ENCODE results near the gene SAMD14.

The SAMD14 gene

DNA sequence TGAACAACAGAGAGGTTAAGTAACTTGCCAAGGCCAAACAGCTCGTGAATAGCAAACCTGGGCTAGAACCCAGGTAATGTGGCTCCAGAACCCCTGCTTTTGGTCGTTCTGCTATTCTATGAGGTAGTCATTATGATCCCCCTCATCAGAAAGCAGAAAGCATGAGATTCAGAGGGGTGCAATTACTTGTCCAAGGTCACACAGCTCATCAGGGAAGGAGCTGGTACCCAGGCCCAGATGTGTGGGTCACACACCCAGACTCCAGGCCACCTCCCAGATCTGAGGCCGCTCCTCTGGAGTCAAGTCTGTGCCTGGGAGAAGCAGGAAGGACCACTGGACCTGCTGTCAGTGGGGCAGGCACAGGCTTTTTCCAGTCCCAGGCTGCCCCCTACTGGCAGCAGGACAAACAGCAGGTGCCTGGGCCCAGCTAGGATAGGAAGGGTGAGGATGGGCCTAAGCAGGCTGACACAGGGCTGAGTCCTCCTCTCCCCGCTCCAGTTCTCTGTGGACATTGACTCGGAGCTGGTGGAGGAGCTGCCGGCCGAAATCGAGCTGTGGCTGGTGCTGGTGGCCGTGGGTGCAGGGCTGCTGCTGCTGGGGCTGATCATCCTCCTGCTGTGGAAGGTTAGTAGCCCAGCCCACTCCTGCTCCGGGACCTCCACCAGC, 42.6 kb downstream of the SAMD14 start:
- no peaks in the 10 kb centered on the region for H3K9me3 Mint-ChIP-seq
- peaks cover 1% of the 10 kb centered on the region for H3K36me3 Mint-ChIP-seq (ENCODE audit: low read depth)
- H3K27ac Mint-ChIP-seq, result no peak overlapping the region
- no peak overlapping the region for H3K4me3 Mint-ChIP-seq
- no peaks in the 10 kb centered on the region for H3K4me1 Mint-ChIP-seq (ENCODE audit: low read depth)
- H3K27me3 Mint-ChIP-seq (ENCODE audit: low read depth), result no peaks in the 10 kb centered on the region

DNA sequence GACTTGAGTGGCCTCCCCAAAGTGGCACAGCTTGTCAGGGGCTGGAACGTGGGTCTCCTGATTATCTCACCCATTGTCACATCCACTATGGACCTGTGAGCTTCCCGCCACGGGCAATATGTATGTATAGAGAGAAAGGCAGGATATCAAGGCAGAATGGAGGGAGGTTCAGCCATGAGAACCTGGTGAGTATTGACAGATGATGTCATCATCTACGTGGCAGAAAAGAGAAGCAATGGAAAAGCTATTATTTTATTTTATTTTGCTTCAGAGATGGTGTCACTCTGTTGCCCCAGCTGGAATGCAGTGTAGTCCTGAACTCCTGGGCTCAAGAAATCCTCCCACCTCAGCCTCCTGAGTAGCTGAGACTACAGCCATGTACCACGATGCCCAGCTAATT, 48.2 kb downstream of the SAMD14 start:
- no peak overlapping the region for H3K27ac Mint-ChIP-seq
- H3K27me3 Mint-ChIP-seq (ENCODE audit: low read depth), result no peaks in the 10 kb centered on the region
- H3K9me3 Mint-ChIP-seq, result no peaks in the 10 kb centered on the region
- no peaks in the 10 kb centered on the region for H3K4me1 Mint-ChIP-seq (ENCODE audit: low read depth)
- H3K36me3 Mint-ChIP-seq (ENCODE audit: low read depth), result peaks cover 14% of the 10 kb centered on the region
- no peak overlapping the region for H3K4me3 Mint-ChIP-seq

DNA sequence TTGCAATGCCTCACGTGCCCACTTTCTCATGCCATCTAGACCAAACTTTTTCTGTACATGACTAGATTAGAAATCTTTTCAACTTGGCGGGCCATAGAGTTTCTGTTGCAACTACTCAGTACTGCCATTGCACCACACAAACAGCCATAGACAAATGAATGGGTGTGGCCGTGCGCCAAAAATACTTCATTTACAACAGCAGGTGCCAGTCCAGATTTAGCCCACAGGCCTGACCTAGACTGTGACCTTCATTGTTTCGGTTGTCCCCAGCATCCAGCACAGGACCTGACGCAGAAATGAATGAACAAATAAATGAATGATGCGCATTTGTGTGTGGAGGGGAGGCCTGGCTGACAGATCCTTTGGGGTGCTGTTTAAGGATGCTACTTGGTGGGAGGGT, 49.1 kb downstream of the SAMD14 start:
- Mint-ChIP-seq H3K4me3 (no peak overlapping the region), H3K9me3 (no peaks in the 10 kb centered on the region), H3K36me3 (ENCODE audit: low read depth) (peaks cover 14% of the 10 kb centered on the region), H3K4me1 (ENCODE audit: low read depth) (no peaks in the 10 kb centered on the region), H3K27me3 (ENCODE audit: low read depth) (no peaks in the 10 kb centered on the region), H3K27ac (no peak overlapping the region)

DNA sequence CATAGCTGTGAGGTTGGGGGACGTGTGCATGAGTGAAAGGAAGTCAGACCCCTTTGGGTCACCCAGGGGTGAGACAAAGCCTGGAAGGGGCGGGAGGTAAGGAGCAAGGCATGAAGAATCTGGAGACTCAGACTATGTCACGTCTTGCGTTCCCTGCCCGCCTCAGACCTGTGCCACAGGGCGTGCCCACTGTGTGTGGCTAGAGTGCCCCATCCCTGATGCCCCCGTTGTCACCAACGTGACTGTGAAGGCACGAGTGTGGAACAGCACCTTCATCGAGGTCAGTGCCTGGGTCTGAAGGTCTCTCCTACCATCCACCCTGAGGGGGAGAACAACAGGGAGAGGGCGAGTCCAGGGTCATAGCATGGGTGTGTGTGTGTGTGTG, 49.9 kb downstream of the SAMD14 start:
- H3K4me3 Mint-ChIP-seq, result no peak overlapping the region
- no peaks in the 10 kb centered on the region for H3K4me1 Mint-ChIP-seq (ENCODE audit: low read depth)
- no peaks in the 10 kb centered on the region for H3K9me3 Mint-ChIP-seq
- peaks cover 14% of the 10 kb centered on the region for H3K36me3 Mint-ChIP-seq (ENCODE audit: low read depth)
- H3K27me3 Mint-ChIP-seq (ENCODE audit: low read depth), result no peaks in the 10 kb centered on the region
- no peak overlapping the region for H3K27ac Mint-ChIP-seq

DNA sequence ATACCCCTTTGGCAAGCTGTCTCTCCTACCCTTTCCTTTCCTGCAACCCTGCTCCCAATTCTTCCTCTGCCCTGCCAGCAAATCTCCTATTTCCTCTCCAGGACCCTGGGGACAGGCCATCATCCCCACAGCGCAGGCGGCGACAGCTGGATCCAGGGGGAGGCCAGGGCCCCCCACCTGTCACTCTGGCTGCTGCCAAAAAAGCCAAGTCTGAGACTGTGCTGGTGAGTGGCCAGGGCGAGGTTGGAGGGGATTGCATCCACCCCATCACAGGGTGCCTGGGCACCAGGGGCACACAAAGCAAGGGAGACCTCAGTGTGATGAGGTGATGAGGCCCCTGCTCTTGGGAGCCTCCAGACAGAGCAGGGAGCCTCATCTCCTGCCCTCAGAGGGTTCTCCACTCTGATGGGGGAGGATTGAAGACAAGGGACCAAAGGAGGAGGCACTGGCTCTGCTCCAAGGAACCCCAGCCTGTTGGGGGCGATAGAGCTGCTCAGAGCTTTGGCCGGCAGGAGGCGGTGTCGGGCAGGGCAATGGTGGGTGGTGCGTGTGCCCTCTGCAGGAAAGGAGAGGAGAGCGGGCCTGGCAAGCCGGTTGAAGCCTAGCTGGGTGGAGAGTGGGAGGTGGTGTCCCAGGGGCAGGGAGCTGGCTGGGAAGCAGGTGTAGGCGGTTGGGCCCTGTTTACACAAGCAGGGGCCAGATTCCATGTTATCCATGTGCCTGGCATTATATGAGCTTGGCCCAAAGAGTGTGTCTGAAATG, 50.4 kb downstream of the SAMD14 start:
- no peak overlapping the region for H3K4me3 Mint-ChIP-seq
- H3K9me3 Mint-ChIP-seq, result no peaks in the 10 kb centered on the region
- no peak overlapping the region for H3K27ac Mint-ChIP-seq
- H3K27me3 Mint-ChIP-seq (ENCODE audit: low read depth), result no peaks in the 10 kb centered on the region
- H3K36me3 Mint-ChIP-seq (ENCODE audit: low read depth), result peaks cover 13% of the 10 kb centered on the region
- no peaks in the 10 kb centered on the region for H3K4me1 Mint-ChIP-seq (ENCODE audit: low read depth)

DNA sequence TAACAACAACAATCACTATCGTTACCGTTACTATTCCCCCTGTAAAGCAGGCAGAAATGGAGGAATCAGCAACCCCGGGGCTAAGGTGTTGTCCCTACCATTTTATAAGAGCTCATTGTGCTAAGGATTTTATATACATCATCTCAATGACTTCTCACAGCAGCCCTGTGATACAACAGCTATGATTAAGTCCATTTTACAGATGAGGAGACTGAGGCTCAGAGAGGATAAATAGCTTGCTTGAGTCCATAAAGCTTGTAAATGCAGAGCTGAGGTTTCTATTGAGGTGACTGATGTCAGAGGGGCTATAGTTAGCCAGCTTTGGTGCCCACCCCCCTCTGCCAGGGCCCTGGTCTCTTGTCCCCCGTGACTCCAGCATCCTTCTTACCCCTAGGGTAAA, 51.5 kb downstream of the SAMD14 start:
- no peaks in the 10 kb centered on the region for H3K27me3 Mint-ChIP-seq (ENCODE audit: low read depth)
- no peaks in the 10 kb centered on the region for H3K9me3 Mint-ChIP-seq
- H3K36me3 Mint-ChIP-seq (ENCODE audit: low read depth), result peaks cover 13% of the 10 kb centered on the region
- no peak overlapping the region for H3K27ac Mint-ChIP-seq
- no peak overlapping the region for H3K4me3 Mint-ChIP-seq
- no peaks in the 10 kb centered on the region for H3K4me1 Mint-ChIP-seq (ENCODE audit: low read depth)

DNA sequence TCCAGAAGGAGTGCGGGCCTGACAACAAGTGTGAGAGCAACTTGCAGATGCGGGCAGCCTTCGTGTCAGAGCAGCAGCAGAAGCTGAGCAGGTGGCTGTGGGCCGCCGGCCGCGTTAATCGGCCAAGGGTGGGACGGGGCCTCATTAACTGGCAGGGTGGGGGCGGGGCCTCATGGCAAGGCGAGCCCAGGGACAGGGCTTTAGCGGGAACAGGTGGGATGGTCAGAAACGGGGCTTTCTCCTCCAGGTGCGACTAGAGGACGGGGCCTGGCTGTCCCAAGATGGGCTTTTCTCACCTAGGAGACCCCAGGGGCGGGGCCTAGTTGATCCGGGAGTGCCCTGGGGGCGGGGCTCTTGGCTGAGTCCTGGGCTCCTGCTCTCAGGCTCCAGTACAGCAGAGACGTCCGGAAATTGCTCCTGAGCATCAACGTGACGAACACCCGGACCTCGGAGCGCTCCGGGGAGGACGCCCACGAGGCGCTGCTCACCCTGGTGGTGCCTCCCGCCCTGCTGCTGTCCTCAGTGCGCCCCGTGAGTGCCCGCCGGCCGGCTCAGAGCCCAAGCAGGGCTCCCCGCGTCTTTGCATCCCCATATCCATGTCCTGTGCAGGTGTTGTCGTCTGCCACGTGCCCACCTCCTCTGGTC, 53.2 kb downstream of the SAMD14 start:
- no peaks in the 10 kb centered on the region for H3K27me3 Mint-ChIP-seq (ENCODE audit: low read depth)
- peaks cover 5% of the 10 kb centered on the region for H3K4me1 Mint-ChIP-seq (ENCODE audit: low read depth)
- peaks cover 21% of the 10 kb centered on the region for H3K36me3 Mint-ChIP-seq (ENCODE audit: low read depth)
- no peaks in the 10 kb centered on the region for H3K9me3 Mint-ChIP-seq
- H3K27ac Mint-ChIP-seq, result no peak overlapping the region
- no peak overlapping the region for H3K4me3 Mint-ChIP-seq

DNA sequence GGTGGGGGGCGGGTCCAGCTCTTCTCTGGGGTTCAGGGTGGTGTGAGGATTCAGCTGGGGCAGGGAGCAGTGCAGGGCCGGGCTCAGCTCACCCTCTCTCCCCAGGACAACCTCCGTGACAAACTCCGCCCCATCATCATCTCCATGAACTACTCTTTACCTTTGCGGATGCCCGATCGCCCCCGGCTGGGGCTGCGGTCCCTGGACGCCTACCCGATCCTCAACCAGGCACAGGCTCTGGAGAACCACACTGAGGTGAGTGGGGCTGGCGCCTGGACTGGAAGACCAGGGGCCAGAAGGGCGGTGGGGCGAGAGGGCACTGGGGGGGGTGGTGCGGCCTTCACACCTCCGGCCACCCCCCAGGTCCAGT, 53.8 kb downstream of the SAMD14 start:
- Mint-ChIP-seq H3K9me3 (peaks cover 2% of the 10 kb centered on the region), H3K36me3 (ENCODE audit: low read depth) (peaks cover 22% of the 10 kb centered on the region), H3K4me1 (ENCODE audit: low read depth) (peaks cover 5% of the 10 kb centered on the region), H3K27me3 (ENCODE audit: low read depth) (no peaks in the 10 kb centered on the region), H3K4me3 (no peak overlapping the region), H3K27ac (no peak overlapping the region)

DNA sequence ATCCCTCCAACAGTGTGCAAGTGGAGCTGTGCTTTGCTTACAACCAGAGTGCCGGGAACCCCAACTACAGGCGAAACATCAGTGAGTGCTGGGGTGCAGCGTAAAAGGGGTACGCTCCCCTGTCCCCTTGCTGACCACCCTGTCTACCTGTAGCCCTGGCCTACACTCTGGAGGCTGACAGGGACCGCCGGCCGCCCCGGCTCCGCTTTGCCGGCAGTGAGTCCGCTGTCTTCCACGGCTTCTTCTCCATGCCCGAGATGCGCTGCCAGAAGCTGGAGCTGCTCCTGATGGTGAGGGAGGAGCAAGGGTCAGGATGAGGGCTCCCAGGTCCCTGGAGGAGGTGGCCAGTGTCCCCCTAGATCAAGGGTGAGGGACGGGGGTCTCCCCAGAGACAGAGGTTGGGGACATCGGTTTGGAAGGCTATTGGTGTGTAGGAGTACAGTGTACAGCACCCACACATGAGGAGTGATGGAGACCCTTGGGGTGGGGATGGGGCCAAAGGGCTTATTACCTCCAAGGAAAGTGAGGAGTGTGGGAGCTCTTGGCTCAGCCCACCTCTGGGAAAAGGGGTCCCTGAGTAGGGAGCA, 54.4 kb downstream of the SAMD14 start:
- H3K9me3 Mint-ChIP-seq, result peaks cover 5% of the 10 kb centered on the region
- H3K36me3 Mint-ChIP-seq (ENCODE audit: low read depth), result peaks cover 24% of the 10 kb centered on the region
- H3K4me1 Mint-ChIP-seq (ENCODE audit: low read depth), result peaks cover 5% of the 10 kb centered on the region
- no peak overlapping the region for H3K27ac Mint-ChIP-seq
- no peaks in the 10 kb centered on the region for H3K27me3 Mint-ChIP-seq (ENCODE audit: low read depth)
- no peak overlapping the region for H3K4me3 Mint-ChIP-seq

DNA sequence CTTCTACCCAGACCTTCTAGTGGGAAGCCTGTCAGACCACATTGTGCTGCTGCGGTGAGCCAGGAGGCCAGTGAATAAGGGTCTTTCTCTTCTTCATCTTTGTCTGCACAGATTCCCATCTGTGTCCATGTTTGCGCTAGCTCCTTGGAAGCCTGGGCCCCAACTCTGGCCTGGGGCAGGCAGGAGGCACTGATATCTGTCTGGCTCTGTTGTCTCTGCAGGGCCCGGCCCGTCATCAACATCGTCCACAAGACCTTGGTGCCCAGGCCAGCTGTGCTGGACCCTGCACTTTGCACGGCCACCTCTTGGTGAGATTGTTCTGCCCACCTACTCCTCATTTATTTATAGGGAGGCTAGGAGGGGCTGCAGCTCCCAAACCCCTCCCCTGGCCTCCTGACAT, 55.7 kb downstream of the SAMD14 start:
- H3K4me1 Mint-ChIP-seq (ENCODE audit: low read depth), result peaks cover 5% of the 10 kb centered on the region
- no peak overlapping the region for H3K27ac Mint-ChIP-seq
- no peaks in the 10 kb centered on the region for H3K27me3 Mint-ChIP-seq (ENCODE audit: low read depth)
- peaks cover 27% of the 10 kb centered on the region for H3K36me3 Mint-ChIP-seq (ENCODE audit: low read depth)
- no peak overlapping the region for H3K4me3 Mint-ChIP-seq
- peaks cover 5% of the 10 kb centered on the region for H3K9me3 Mint-ChIP-seq

DNA sequence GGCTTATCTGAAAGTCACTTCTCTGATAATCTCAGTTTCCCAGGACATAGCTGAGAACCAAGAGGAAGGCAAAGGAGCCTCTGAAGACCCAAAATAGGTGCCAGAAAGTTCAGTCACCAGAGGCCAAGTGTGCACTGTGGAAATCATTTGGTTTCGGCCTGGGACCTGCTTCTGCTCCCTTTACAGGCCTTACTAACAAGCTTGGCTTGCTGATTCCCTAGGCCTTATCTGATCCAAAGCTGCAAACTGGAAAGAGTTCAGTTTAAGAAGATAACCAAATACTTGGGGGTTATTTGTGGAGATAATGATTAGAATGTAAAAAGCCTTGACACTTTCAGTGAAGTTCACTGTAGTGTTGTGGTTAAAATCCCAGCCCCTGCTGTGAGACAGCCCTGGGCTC, 57.0 kb downstream of the SAMD14 start:
- Mint-ChIP-seq H3K27ac (no peak overlapping the region), H3K4me3 (no peak overlapping the region), H3K27me3 (ENCODE audit: low read depth) (no peaks in the 10 kb centered on the region)

DNA sequence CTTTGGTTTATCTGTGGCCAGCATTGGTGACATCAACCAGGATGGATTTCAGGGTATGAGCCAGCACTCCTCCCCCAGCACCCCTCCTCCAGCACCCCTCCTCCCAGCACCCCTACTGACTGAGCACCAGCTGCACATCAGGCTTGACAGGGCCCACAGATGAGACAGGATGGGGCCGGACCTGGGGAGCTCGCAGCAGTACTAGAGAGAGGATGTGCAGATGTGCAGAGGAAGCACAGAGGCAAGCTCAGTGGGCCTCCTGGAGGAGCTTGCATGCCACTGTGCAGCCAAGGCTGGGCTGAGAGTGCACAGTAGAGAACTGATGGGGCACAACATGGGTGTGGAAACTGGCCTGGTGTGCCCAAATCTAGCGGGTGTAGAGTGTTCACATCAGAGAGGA, 57.8 kb downstream of the SAMD14 start:
- H3K4me1 Mint-ChIP-seq (ENCODE audit: low read depth), result peaks cover 7% of the 10 kb centered on the region
- H3K9me3 Mint-ChIP-seq, result peaks cover 5% of the 10 kb centered on the region
- no peak overlapping the region for H3K27ac Mint-ChIP-seq
- no peak overlapping the region for H3K4me3 Mint-ChIP-seq
- no peaks in the 10 kb centered on the region for H3K27me3 Mint-ChIP-seq (ENCODE audit: low read depth)
- H3K36me3 Mint-ChIP-seq (ENCODE audit: low read depth), result peaks cover 27% of the 10 kb centered on the region

More for the DNA sequence above, 57.0 kb downstream of the SAMD14 start:
- Mint-ChIP-seq H3K9me3 (peaks cover 5% of the 10 kb centered on the region), H3K4me1 (ENCODE audit: low read depth) (peaks cover 6% of the 10 kb centered on the region), H3K36me3 (ENCODE audit: low read depth) (peaks cover 28% of the 10 kb centered on the region)

DNA sequence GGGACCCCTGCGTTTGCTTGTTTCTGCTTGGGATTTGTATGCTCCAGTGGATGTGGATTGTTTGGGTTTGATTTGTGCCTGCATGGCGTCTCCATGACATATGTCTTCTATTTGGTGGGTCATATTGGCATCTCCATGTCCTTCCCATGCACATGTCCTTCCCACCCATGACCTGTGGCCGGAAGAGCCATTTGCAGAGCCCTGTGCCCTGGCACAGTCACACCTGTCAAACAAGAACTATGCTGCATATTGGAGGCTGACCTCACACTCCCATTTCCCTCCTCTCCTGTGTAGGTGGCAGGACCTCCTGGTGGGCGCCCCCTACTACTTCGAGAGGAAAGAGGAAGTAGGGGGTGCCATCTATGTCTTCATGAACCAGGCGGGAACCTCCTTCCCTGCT, 58.3 kb downstream of the SAMD14 start:
- no peaks in the 10 kb centered on the region for H3K27me3 Mint-ChIP-seq (ENCODE audit: low read depth)
- no peak overlapping the region for H3K27ac Mint-ChIP-seq
- peaks cover 5% of the 10 kb centered on the region for H3K9me3 Mint-ChIP-seq
- H3K4me1 Mint-ChIP-seq (ENCODE audit: low read depth), result peaks cover 7% of the 10 kb centered on the region
- no peak overlapping the region for H3K4me3 Mint-ChIP-seq
- H3K36me3 Mint-ChIP-seq (ENCODE audit: low read depth), result peaks cover 27% of the 10 kb centered on the region

DNA sequence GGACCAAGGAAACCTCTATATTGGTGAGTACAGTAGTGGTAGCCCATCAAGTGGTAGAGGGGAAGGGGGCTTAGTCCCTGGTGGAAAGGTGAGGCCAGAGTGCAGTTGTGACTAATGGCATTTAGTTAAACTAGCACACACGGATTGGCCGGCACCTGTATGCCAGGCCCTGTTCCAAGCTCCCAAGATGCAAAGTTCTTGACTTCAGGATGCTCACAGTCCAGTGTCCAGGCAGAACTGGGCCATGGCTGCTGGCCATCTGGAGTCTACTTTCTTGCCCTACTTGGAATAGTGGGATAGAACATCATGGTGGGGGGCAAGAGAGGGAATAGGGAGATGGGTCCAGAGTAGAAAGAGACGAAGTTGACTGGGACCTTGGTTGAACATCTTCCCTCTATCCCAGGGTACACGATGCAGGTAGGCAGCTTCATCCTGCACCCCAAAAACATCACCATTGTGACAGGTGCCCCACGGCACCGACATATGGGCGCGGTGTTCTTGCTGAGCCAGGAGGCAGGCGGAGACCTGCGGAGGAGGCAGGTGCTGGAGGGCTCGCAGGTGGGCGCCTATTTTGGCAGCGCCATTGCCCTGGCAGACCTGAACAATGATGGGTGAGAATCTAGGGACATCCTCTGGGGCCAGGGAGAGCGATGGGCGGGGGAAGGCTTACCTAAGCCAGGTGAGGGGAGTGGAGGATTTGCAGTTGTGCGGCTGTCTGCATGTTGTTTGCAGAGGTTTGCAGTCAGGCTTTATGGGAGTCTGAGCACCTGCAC, 58.9 kb downstream of the SAMD14 start:
- H3K36me3 Mint-ChIP-seq (ENCODE audit: low read depth), result peaks cover 27% of the 10 kb centered on the region
- peaks cover 7% of the 10 kb centered on the region for H3K4me1 Mint-ChIP-seq (ENCODE audit: low read depth)
- no peak overlapping the region for H3K27ac Mint-ChIP-seq
- H3K9me3 Mint-ChIP-seq, result peaks cover 5% of the 10 kb centered on the region
- H3K4me3 Mint-ChIP-seq, result no peak overlapping the region
- no peaks in the 10 kb centered on the region for H3K27me3 Mint-ChIP-seq (ENCODE audit: low read depth)
